NCI-H128 (cell line): ENCODE measurements around the gene UCN.
"Not testable (repeated sequence)": the region's sequence is repeated elsewhere in the genome, so short reads cannot be mapped to it uniquely, and the experiment has no call there.

Experiments
- DNase-seq: peaks from one replicate; lab custom pipeline; 2025; ENCODE audit not compliant: unreplicated experiment; lab: John Stamatoyannopoulos, UW

Gene UCN

GRCh38 chr2:27315122-27315521 lies 6.9 kb upstream of the UCN start:
- no peak for DNase-seq

GRCh38 chr2:27314709-27315108 lies 6.5 kb upstream of the UCN start:
- DNase-seq, result no peak

- no peak for DNase-seq
These were observed 5.8 kb upstream of the UCN start for GRCh38 chr2:27313882-27314645.

GRCh38 chr2:27312152-27312551 lies 3.9 kb upstream of the UCN start:
- DNase-seq, result no peak

- DNase-seq, result no peak
These were observed 1.4 kb upstream of the UCN start for GRCh38 chr2:27309651-27310050.

- no peak for DNase-seq
These were observed 493 bp downstream of the UCN start for GRCh38 chr2:27307545-27308358.

- no peak for DNase-seq
These were observed 1.0 kb downstream of the UCN start for GRCh38 chr2:27307287-27307544.

- DNase-seq, result no peak
These were observed 1.5 kb downstream of the UCN start for GRCh38 chr2:27306573-27307286.

- DNase-seq, result no peak
These were observed 2.1 kb downstream of the UCN start for GRCh38 chr2:27306136-27306535.

GRCh38 chr2:27305516-27305915 lies 2.7 kb downstream of the UCN start:
- DNase-seq, result no peak

- no peak for DNase-seq
These were observed 3.6 kb downstream of the UCN start for GRCh38 chr2:27304488-27305240.

- peak; percentile 22 for DNase-seq
These were observed 4.9 kb downstream of the UCN start for GRCh38 chr2:27303093-27304025.

GRCh38 chr2:27300606-27301005 lies 7.6 kb downstream of the UCN start:
- DNase-seq, result not testable (repeated sequence)

GRCh38 chr2:27298391-27299080 lies 9.7 kb downstream of the UCN start:
- DNase-seq, result no peak

GRCh38 chr2:27297195-27297594 lies 11.1 kb downstream of the UCN start:
- DNase-seq, result no peak

GRCh38 chr2:27296481-27296880 lies 11.8 kb downstream of the UCN start:
- no peak for DNase-seq

- DNase-seq, result no peak
These were observed 13.3 kb downstream of the UCN start for GRCh38 chr2:27294928-27295327.

GRCh38 chr2:27291865-27292264 lies 16.4 kb downstream of the UCN start:
- no peak for DNase-seq

GRCh38 chr2:27290549-27290948 lies 17.7 kb downstream of the UCN start:
- no peak for DNase-seq

- no peak for DNase-seq
These were observed 19.6 kb downstream of the UCN start for GRCh38 chr2:27288610-27289009.
